Esophagus muscularis mucosa (tissue), 4 donors: Measurements from ENCODE around the gene SPIRE1. TPM values are rescaled to one million over a fixed set of nuclear protein-coding genes. Genes with fewer than 3 reads are reported as not detected.

Experiments
- DNase-seq: peaks from one replicate; pipeline ENCODE4 v3.0.0-alpha.2; 2017; ENCODE audit errors: extremely low spot score
- H3K27ac ChIP-seq, 4 donors: fragments of 200-600 bp; sonication (generic); replicated peaks in 1 of 4; 1 replicate in 3 of 4; 2 replicates in 1 of 4; pipeline ENCODE4 v1.5.1; 2016 to 2019; ENCODE audit warnings: mild to moderate bottlenecking in 1 of 4
- H3K27me3 ChIP-seq, 4 donors: fragments of 200-600 bp; sonication (generic); one replicate each; pipeline versions ENCODE4 v1.5.1 to v1.6.0; 2016 to 2019
- H3K36me3 ChIP-seq, 4 donors: fragments of 200-600 bp; sonication (generic); one replicate each; pipeline ENCODE4 v1.5.1; 2016 to 2019
- H3K4me1 ChIP-seq, 4 donors: fragments of 200-600 bp; sonication (generic); one replicate each; pipeline ENCODE4 v1.5.1; 2016 to 2019
- H3K4me3 ChIP-seq, 4 donors: fragments of 200-600 bp; sonication (generic); 1 replicate in 2 of 4; 2 replicates in 2 of 4; pipeline ENCODE4 v1.5.1; 2016 to 2019; ENCODE audit warnings: mild to moderate bottlenecking in 4 of 4, moderate library complexity in 1 of 4
- H3K9me3 ChIP-seq, 4 donors: fragments of 200-600 bp; sonication (generic); 1 replicate in 3 of 4; 2 replicates in 1 of 4; pipeline ENCODE4 v1.5.1; 2016 to 2019
- EP300 ChIP-seq: sonication (generic); formaldehyde crosslinking; IDR thresholded peaks from one replicate; pipeline ENCODE4 v1.6.1; 2017; ENCODE audit warnings: antibody characterized with exemption
- POLR2A ChIP-seq: fragments of 450-650 bp; IDR thresholded peaks from one replicate; pipeline ENCODE4 v1.6.1; 2017; ENCODE audit warnings: antibody characterized with exemption, moderate library complexity, mild to moderate bottlenecking, low read depth
- POLR2AphosphoS5 ChIP-seq, 2 donors: sonication (generic); formaldehyde crosslinking; IDR thresholded peaks; one replicate each; pipeline ENCODE4 v1.6.1; 2017; ENCODE audit warnings: antibody characterized with exemption in 2 of 2
- WGBS: methylation state at CpG from one replicate; pipeline ENCODE4 v1.1.5; 2018; 5-methylcytosine and 5-hydroxymethylcytosine counted together
- intact Hi-C: fragments of 100-400 bp; cut with DNase I; formaldehyde crosslinking; loops from one replicate; pipeline ENCODE4 v1.15.1; 2023
- total RNA-seq, 4 donors: library from RNA; depleted of rRNA; stranded (reverse); fragments of >200 nt; gene quantifications; one replicate each; pipeline versions ENCODE4 v1.1.0 to v1.2.1, GENCODE V29; 2016
- TF ChIP-seq, protein P1 (sequence below), 3 experiments: fragments of 200-600 bp in 2 of 3; fragments of 450-650 bp in 1 of 3; sonication (generic) in 2 of 3; IDR thresholded peaks; one replicate each; pipeline ENCODE4 v1.5.1; 2017 to 2019; ENCODE audit warnings: antibody characterized with exemption in 3 of 3, mild to moderate bottlenecking in 2 of 3, moderate library complexity in 1 of 3

The SPIRE1 gene
- total RNA-seq, 4 donors from 2014 or later = 33.2 to 48.3 (median 40.2) TPM

DNA sequence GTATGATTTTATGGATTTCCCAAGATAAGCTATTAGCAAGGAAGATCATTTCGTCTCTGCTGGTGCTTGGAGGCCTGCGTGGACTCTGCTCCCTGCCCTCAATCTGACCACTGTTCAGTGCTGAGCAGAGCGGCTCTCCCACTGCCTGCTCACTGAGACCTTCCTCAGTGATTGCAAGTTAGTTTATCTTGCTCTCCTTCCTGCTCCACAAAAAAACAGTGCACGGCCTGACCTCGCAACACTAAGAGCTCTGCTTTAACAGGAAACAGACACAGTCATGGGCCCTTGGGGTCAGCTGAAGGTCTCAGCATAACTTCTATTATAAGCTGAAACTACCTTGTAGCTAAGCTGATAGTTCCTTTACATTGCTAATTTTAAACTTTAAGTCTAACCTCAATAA is 197.0 kb downstream of the SPIRE1 start:
- no peak overlapping the region for H3K27ac ChIP-seq
- H3K9me3 ChIP-seq = no peaks in the 10 kb centered on the region
- no peak for TF ChIP-seq POLR2A
- peak in 1 of 2 donors; percentile 29 for TF ChIP-seq POLR2AphosphoS5 (IDR thresholded peaks at IDR 0.05)
- TF ChIP-seq EP300 = no peak
- H3K4me1 ChIP-seq = no peaks in the 10 kb centered on the region
- 78% methylated on average over 5 of the region's 5 CpGs for WGBS
- H3K4me3 ChIP-seq = no peak overlapping the region
- no peaks in the 10 kb centered on the region for H3K27me3 ChIP-seq
- no peak for DNase-seq
- intact Hi-C loops = no loop called here
- H3K36me3 ChIP-seq = peaks cover 25 to 61% (median 40%) of the 10 kb centered on the region in 4 donors

- intact Hi-C loops = no loop called here
- Histone ChIP-seq H3K27ac (no peak overlapping the region), H3K9me3 (no peaks in the 10 kb centered on the region), H3K36me3 (peaks cover 24 to 60% (median 39%) of the 10 kb centered on the region in 4 donors), H3K4me1 (no peaks in the 10 kb centered on the region), H3K27me3 (no peaks in the 10 kb centered on the region), H3K4me3 (no peak overlapping the region)
- DNase-seq = no peak
- WGBS = 87% methylated on average over 7 of the region's 7 CpGs
- TF ChIP-seq POLR2A = no peak
- TF ChIP-seq, protein P1, sequence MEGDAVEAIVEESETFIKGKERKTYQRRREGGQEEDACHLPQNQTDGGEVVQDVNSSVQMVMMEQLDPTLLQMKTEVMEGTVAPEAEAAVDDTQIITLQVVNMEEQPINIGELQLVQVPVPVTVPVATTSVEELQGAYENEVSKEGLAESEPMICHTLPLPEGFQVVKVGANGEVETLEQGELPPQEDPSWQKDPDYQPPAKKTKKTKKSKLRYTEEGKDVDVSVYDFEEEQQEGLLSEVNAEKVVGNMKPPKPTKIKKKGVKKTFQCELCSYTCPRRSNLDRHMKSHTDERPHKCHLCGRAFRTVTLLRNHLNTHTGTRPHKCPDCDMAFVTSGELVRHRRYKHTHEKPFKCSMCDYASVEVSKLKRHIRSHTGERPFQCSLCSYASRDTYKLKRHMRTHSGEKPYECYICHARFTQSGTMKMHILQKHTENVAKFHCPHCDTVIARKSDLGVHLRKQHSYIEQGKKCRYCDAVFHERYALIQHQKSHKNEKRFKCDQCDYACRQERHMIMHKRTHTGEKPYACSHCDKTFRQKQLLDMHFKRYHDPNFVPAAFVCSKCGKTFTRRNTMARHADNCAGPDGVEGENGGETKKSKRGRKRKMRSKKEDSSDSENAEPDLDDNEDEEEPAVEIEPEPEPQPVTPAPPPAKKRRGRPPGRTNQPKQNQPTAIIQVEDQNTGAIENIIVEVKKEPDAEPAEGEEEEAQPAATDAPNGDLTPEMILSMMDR (IDR thresholded peaks at IDR 0.05) = no peak
- TF ChIP-seq POLR2AphosphoS5 (IDR thresholded peaks at IDR 0.05) = no peak
- TF ChIP-seq EP300 = no peak
These were observed 199.1 kb downstream of the SPIRE1 start for GRCh38 chr18:12458771-12459170.

- H3K9me3 ChIP-seq = no peaks in the 10 kb centered on the region
- no peaks in the 10 kb centered on the region for H3K4me1 ChIP-seq
- 94% methylated on average over 3 of the region's 3 CpGs for WGBS
- no peaks in the 10 kb centered on the region for H3K27me3 ChIP-seq
- no peak for TF ChIP-seq POLR2AphosphoS5 (IDR thresholded peaks at IDR 0.05)
- TF ChIP-seq POLR2A = no peak
- TF ChIP-seq EP300 = no peak
- TF ChIP-seq, protein P1 (IDR thresholded peaks at IDR 0.05) = no peak
- no peak overlapping the region for H3K27ac ChIP-seq
- intact Hi-C loops = no loop called here
- peaks cover 15 to 62% (median 42%) of the 10 kb centered on the region in 4 donors for H3K36me3 ChIP-seq
- no peak for DNase-seq
- H3K4me3 ChIP-seq = no peak overlapping the region
These were observed 201.5 kb downstream of the SPIRE1 start for GRCh38 chr18:12456441-12456840.

- H3K4me1 ChIP-seq = no peaks in the 10 kb centered on the region
- peaks cover 15 to 63% (median 48%) of the 10 kb centered on the region in 4 donors for H3K36me3 ChIP-seq
- 83% methylated on average over 7 of the region's 7 CpGs for WGBS
- H3K4me3 ChIP-seq = no peak overlapping the region
- no peaks in the 10 kb centered on the region for H3K9me3 ChIP-seq
- intact Hi-C loops = no loop called here
- no peak for DNase-seq
- no peaks in the 10 kb centered on the region for H3K27me3 ChIP-seq
- TF ChIP-seq POLR2AphosphoS5 (IDR thresholded peaks at IDR 0.05) (peak in 1 of 2 donors; percentile 5), EP300 (no peak)
- no peak overlapping the region for H3K27ac ChIP-seq
These were observed 202.4 kb downstream of the SPIRE1 start for GRCh38 chr18:12455496-12455895.

- TF ChIP-seq EP300 (no peak), POLR2A (no peak)
- 89% methylated on average over 3 of the region's 3 CpGs for WGBS
- DNase-seq = no peak
- Histone ChIP-seq H3K4me3 (no peak overlapping the region), H3K9me3 (no peaks in the 10 kb centered on the region), H3K4me1 (no peaks in the 10 kb centered on the region), H3K27me3 (no peaks in the 10 kb centered on the region), H3K27ac (no peak overlapping the region), H3K36me3 (peaks cover 14 to 67% (median 54%) of the 10 kb centered on the region in 4 donors)
- intact Hi-C loops = no loop called here
These were observed 205.1 kb downstream of the SPIRE1 start for GRCh38 chr18:12452784-12453183.

DNA sequence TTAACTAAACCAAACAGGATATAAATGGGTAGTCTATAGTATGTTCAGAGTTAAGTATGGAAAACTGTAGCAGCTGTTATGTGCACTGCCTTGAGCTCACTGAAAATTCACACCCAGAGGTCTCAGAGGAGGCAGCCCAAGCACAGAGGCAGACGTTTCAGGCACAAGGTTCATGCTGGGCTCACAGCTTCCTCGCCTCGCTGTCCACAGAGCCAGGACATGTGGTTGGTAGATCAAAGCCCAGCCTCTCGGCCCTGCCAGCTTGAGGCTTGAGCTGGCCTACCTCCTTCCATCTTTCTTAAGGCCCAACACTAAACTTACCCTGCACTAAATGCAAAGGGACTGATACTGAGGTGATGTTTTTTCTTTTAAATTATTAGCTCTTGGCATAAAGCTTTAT is 206.5 kb downstream of the SPIRE1 start:
- intact Hi-C loops = no loop called here
- Histone ChIP-seq H3K36me3 (peaks cover 14 to 69% (median 52%) of the 10 kb centered on the region in 4 donors), H3K9me3 (no peaks in the 10 kb centered on the region), H3K27me3 (no peaks in the 10 kb centered on the region), H3K4me1 (no peaks in the 10 kb centered on the region), H3K4me3 (no peak overlapping the region), H3K27ac (no peak overlapping the region)
- TF ChIP-seq POLR2AphosphoS5 (IDR thresholded peaks at IDR 0.05) (no peak), EP300 (no peak), POLR2A (no peak)
- TF ChIP-seq, protein P1 (IDR thresholded peaks at IDR 0.05) = no peak
- no peak for DNase-seq
- WGBS = 34% methylated on average over 4 of the region's 4 CpGs
